Measurements from ENCODE around the gene ACBD7.

DNA sequence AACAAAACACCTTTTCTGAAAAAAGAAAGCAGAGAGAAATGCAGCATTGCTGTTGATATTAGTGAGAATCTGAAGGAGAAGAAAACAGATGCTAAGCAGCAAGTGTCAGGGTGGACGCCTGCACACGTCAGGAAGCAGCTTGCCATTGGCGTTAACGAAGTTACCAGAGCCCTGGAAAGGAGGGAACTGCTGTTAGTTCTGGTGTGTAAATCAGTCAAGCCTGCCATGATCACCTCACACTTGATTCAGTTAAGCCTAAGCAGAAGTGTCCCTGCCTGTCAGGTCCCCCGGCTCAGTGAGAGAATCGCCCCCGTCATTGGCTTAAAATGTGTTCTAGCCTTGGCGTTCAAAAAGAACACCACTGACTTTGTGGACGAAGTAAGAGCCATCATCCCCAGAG lies 14.9 kb upstream of the ACBD7 start:
- TF ChIP-seq, protein P1, sequence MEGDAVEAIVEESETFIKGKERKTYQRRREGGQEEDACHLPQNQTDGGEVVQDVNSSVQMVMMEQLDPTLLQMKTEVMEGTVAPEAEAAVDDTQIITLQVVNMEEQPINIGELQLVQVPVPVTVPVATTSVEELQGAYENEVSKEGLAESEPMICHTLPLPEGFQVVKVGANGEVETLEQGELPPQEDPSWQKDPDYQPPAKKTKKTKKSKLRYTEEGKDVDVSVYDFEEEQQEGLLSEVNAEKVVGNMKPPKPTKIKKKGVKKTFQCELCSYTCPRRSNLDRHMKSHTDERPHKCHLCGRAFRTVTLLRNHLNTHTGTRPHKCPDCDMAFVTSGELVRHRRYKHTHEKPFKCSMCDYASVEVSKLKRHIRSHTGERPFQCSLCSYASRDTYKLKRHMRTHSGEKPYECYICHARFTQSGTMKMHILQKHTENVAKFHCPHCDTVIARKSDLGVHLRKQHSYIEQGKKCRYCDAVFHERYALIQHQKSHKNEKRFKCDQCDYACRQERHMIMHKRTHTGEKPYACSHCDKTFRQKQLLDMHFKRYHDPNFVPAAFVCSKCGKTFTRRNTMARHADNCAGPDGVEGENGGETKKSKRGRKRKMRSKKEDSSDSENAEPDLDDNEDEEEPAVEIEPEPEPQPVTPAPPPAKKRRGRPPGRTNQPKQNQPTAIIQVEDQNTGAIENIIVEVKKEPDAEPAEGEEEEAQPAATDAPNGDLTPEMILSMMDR (IDR thresholded peaks at IDR 0.05), result no peak
- no peak for TF ChIP-seq EZH2 (IDR thresholded peaks at IDR 0.05; ENCODE audit: borderline replicate concordance, insufficient read depth, low read depth, low read length, poor library complexity, severe bottlenecking)
